Activated CD8-positive, alpha-beta T cell treated with anti-CD3 and anti-CD28 coated beads for 36 hours (primary cell): ENCODE measurements around the gene SLC22A23. TPM values are rescaled to one million over a fixed set of nuclear protein-coding genes. Genes with fewer than 3 reads are reported as not detected.

Experiments used
- ATAC-seq: fragments of 200-7000 bp; cut with Tn5 transposase; one replicate; pipeline ENCODE4 v1.10.0; 2021; ENCODE audit warnings: mild to moderate bottlenecking, moderate library complexity
- CTCF ChIA-PET: fragments of 350-600 bp; sonication (Branson Sonifier 250); formaldehyde crosslinking; loops from one replicate; lab custom pipeline; 2021; ENCODE audit warnings: antibody characterized with exemption; lab: Charles Lee
- POLR2A ChIA-PET: fragments of 350-600 bp; sonication (Branson Sonifier 250); formaldehyde crosslinking; loops from one replicate; lab custom pipeline; 2021; ENCODE audit warnings: antibody characterized with exemption; lab: Charles Lee
- DNase-seq: peaks from one replicate; pipeline ENCODE4 v3.0.0-alpha.2; 2020
- H3K27ac Mint-ChIP-seq: one replicate; pipeline ENCODE4 v1.8.0; 2021; ENCODE audit warnings: mild to moderate bottlenecking, mixed read lengths
- H3K27me3 Mint-ChIP-seq: one replicate; pipeline ENCODE4 v1.8.0; 2021; ENCODE audit warnings: mixed read lengths
- H3K36me3 Mint-ChIP-seq: one replicate; pipeline ENCODE4 v1.8.0; 2021; ENCODE audit warnings: low read depth, mixed read lengths
- H3K4me1 Mint-ChIP-seq: one replicate; pipeline ENCODE4 v1.8.0; 2021; ENCODE audit warnings: low read depth, mixed read lengths
- H3K4me3 Mint-ChIP-seq: one replicate; pipeline ENCODE4 v1.8.0; 2021; ENCODE audit warnings: mild to moderate bottlenecking, moderate library complexity, mixed read lengths
- H3K9me3 Mint-ChIP-seq: one replicate; pipeline ENCODE4 v1.8.0; 2021; ENCODE audit warnings: mixed read lengths
- CTCF ChIP-seq: fragments of 200-600 bp; IDR thresholded peaks from one replicate; pipeline ENCODE4 v1.8.0; 2022; ENCODE audit warnings: antibody characterized with exemption, mild to moderate bottlenecking
- intact Hi-C: fragments of 100-400 bp; cut with micrococcal nuclease; formaldehyde crosslinking; loops from one replicate; pipeline ENCODE4 v1.10.0; 2022
- total RNA-seq, 2 experiments: library from RNA; stranded (reverse); gene quantifications; one replicate each; pipeline ENCODE4 v1.2.3, GENCODE V29; 2021

Gene SLC22A23
- total RNA-seq, 2 experiments from 2014 or later = 0.16 to 0.34 TPM

- CTCF ChIA-PET = no interaction called here
Observed at GRCh38 chr6:3353213-3353903, 103.5 kb downstream of the SLC22A23 start.

GRCh38 chr6:3352678-3353077 is 104.2 kb downstream of the SLC22A23 start:
- ChIA-PET CTCF (no interaction called here), POLR2A (no interaction called here)
- Mint-ChIP-seq H3K9me3 (no peaks in the 10 kb centered on the region), H3K27ac (no peak overlapping the region), H3K36me3 (no peaks in the 10 kb centered on the region), H3K4me3 (no peak overlapping the region), H3K4me1 (peaks cover 13% of the 10 kb centered on the region), H3K27me3 (no peaks in the 10 kb centered on the region)
- intact Hi-C loops = no loop called here
- DNase-seq (no peak), ATAC-seq (no peak)
- TF ChIP-seq CTCF = no peak

More at GRCh38 chr6:3353213-3353903, 103.5 kb downstream of the SLC22A23 start:
- no peak for TF ChIP-seq CTCF
- Mint-ChIP-seq H3K4me1 (peaks cover 13% of the 10 kb centered on the region), H3K9me3 (no peaks in the 10 kb centered on the region), H3K36me3 (no peaks in the 10 kb centered on the region), H3K4me3 (no peak overlapping the region), H3K27ac (no peak overlapping the region), H3K27me3 (no peaks in the 10 kb centered on the region)
- POLR2A ChIA-PET = no interaction called here
- no peak for DNase-seq
- no peak for ATAC-seq
- intact Hi-C loops = no loop called here

DNA sequence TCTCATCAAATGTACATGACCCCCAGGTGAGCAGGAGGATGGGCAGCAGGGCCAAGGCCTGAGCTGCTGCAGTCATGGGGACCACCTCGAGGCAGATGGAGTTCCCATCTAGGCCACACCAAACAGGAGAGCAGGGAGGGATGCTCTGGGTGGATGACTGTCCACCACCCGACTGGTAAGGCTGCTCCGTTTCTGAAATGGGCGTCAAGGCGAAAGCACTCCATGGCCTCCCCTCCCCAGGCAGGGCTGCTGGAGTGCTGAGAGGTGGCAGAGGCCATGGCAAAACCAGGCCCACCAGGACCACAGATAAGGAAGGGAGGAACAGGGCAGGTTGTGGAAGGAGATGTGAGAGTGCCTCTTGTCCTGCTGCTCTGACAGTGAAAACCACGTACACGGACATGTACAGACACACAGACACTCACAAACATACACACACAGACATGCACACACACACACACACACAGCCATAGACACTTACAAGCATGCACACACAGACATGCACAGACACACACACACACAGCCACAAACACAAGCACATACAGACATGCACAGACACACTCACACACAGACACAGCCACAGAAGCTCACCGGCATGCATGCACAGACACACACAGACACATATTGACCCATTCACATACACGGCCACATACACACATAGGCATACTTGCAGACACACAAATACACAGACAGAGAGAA is 104.9 kb downstream of the SLC22A23 start:
- TF ChIP-seq CTCF = no peak
- Mint-ChIP-seq H3K36me3 (no peaks in the 10 kb centered on the region), H3K9me3 (no peaks in the 10 kb centered on the region), H3K4me3 (no peak overlapping the region), H3K4me1 (peaks cover 13% of the 10 kb centered on the region), H3K27ac (no peak overlapping the region), H3K27me3 (no peaks in the 10 kb centered on the region)
- POLR2A ChIA-PET = no interaction called here
- CTCF ChIA-PET = no interaction called here
- no peak for ATAC-seq
- intact Hi-C loops = no loop called here
- DNase-seq = no peak

DNA sequence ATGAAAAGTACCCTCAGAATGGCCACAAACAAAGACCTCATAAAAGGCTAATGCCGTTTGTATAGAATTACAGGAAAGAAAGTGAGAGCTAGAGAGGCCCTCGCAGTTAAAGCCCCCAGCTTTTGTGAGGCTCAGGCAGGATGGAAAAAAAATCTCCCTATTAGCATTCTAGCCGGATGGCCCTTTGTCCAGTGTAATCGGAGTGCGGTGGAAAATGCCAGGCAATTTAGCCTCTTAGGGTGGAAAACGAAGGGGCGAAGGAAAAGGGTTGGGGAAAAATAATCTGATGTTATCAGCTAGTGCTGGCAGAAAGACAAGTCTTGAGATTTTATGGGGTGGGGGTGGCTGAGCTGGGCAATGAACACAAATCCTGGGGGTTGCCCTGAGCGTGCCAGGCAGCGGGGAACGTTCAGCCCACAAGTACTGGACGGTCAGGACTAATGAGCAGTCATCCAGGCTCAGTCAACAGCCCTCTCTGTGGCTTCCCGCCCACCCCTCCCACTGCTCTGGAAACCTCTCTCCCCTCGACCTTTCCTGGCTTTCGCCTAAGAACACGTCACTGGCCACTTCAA is 105.7 kb downstream of the SLC22A23 start:
- no peaks in the 10 kb centered on the region for H3K9me3 Mint-ChIP-seq
- peaks cover 10% of the 10 kb centered on the region for H3K4me1 Mint-ChIP-seq
- intact Hi-C loops = no loop called here
- CTCF ChIA-PET = no interaction called here
- H3K27ac Mint-ChIP-seq = no peak overlapping the region
- no peak overlapping the region for H3K4me3 Mint-ChIP-seq
- ATAC-seq (no peak), DNase-seq (no peak)
- no peaks in the 10 kb centered on the region for H3K36me3 Mint-ChIP-seq
- H3K27me3 Mint-ChIP-seq = no peaks in the 10 kb centered on the region
- TF ChIP-seq CTCF = no peak
- POLR2A ChIA-PET = interaction anchor here (1.3 kb wide), 1 partner anchor 14 kb away, joined by 3 read pairs; no protein-coding TSS in a partner anchor
